ENCODE measurements around the gene RARB.

The RARB gene

DNA sequence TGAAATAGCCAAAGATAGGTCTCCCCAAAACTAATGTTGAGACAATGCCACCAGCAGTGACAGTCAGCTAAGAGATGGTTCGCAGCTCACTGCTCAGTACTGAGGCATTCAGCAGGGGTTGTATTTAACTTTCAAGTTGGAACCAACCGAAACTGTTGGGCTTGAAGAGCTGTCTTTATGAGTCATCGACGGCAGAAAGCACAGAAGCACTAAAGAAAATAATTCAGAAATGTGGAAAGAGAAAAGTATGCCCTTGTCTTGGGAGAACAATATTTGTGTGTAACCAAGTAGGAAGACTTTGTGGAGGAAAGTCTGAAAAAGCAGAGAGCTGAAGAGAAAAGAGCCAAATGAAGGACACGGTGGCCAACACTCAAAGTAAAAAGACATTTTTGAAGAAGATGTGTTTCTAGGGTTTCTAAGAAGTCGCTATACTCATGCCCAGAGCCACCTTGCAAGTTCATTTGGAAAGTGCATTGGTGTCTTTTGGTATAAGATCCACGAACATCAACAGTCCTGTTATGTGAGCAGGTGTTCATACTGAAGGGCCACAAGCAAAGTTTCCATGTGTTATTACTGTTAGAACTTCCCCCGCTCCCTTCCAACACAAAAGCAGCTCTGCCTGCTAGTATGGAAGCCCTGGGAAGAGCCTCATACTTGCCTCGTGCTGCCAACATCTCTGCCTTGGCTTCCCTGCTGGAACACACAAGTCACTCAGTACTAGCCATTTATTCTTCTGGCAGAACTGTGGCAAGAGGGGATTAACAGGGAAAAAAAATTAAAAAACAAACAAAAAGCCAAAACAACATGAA lies 4.1 kb upstream of the RARB start:
- FAIRE-seq, result no peak

DNA sequence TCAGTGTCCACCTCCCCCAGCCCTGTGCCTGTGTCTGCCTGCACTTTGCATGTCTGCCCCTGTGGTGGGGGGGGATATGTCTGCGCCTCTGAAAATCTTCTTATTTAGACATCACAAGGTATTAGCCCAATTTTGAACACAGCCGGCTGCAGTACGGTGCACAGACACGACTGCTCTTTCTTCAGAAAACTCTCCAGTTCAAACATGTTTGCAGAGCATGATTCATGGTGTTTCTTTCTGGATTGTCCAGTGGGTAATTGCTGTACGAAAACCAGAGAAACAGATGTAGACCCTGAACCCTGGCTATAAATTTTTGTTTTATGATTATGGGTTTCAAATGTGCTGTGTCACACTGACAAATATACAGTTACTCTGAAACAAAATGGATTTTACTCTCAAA lies 3.4 kb upstream of the RARB start:
- FAIRE-seq, result no peak

DNA sequence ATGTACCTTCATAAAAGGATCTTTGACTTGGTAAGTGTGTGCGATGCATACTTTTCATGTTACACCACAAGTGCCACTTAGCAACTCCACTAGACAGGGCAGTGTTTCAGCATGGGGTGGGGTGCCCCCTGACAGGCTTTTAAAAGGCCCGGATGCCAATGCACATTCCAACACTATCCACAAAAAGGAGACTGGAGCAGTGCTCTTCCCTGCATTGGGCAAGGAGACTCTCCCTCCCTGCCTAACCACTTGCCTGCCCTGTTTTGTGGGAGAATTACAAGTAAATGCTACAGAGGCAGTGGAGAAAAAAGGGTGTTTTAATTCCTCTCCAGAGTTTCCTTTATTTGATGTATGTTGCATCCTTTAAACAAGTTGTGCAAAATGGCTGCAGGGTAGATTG lies 1.7 kb upstream of the RARB start:
- FAIRE-seq, result no peak

DNA sequence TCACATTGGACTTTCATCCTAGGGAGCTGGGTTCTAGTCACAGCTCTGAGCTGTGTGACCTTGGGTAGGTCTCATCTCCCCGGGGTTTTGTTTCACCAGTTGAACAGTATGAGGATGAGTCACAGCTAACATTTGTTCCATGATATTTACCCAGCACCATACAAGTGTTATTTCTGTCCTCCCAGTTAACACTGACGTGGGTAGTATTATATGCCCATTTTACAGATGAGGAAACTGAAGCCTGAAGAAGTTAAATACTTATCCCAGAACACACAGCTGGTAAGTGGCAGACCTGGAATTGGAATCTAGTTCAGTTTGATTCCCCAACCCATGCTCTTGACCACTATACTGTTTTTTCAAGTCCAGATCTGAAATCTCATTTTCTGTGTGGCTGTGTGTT lies 908 bp upstream of the RARB start:
- no peak for FAIRE-seq

DNA sequence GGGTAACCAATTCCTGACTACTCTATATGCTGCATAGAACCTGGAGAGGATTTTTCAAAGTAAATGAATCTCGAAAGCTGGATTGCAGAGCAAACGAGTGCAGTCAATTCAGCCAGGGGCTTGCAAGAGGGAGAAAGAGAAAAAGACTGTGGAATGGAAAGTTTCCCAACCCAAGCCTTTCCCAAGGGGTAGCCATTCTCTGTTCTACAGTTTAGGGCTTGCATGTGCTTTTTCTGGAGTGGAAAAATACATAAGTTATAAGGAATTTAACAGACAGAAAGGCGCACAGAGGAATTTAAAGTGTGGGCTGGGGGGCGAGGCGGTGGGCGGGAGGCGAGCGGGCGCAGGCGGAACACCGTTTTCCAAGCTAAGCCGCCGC lies 511 bp upstream of the RARB start:
- FAIRE-seq, result no peak

DNA sequence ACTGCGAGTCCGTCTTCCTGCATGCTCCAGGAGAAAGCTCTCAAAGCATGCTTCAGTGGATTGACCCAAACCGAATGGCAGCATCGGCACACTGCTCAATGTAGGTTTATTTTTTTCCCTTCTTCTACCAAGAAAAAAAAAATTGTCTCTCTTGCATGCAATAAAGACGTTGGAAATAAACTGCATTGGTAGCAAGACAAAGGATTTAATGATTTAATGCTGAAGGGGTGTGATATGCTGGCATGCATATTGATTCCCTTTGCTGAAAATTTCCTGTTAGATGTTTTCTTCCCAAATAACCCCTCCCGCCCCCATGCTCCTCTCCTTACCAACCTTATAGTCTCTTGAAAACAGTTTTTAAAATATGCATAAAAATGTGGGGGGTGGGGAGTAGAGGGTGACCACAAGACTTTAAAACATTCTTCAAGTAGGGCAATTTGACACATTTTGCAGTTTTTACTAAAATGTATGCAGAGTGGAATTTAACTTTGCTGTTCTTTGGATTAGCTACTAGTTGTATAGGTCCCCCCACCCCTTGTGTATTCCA lies 799 bp downstream of the RARB start:
- FAIRE-seq, result no peak

DNA sequence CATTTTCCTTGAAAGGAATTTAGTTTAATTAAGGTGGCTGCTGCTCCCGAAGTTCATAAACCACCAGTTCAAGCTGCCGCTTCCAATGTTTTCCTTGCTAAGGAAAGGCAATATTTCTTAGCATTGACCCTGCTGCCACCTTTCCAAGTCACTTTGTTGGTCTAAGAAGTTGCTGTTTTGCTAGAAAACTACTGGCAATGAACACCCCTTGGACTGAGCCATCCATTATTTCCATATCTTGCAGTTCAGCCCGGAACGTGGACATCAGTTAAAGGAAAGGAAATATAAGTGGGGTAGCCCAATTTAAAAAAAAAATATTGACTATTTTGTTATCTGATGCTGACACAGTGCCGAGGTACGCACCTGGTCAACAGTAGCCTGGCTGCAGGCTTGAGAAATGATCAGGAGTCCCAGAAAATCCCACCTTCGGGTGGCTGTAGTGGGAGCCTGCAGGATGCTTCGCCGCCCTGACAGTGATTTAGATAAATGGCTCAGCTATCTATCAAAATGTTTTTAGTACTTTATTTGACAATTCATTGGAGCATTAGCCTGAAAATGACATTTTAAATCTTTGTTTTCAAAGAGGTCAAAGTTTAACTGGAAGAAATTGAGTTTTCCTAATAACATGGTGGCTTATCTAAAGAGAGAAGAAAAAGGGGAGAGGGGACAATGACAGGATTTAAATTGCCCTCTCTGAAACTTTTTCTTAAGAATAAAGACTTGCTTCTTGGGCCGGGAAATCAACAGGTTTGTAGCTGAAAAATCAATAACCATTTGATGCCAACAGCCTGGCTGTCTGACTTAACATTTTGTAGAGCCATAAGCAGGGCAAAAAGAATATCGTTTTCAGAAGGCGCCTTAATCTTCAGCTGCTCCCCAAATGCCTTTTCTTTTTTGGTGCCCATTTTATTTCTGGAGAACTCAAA lies 1.6 kb downstream of the RARB start:
- FAIRE-seq, result no peak

DNA sequence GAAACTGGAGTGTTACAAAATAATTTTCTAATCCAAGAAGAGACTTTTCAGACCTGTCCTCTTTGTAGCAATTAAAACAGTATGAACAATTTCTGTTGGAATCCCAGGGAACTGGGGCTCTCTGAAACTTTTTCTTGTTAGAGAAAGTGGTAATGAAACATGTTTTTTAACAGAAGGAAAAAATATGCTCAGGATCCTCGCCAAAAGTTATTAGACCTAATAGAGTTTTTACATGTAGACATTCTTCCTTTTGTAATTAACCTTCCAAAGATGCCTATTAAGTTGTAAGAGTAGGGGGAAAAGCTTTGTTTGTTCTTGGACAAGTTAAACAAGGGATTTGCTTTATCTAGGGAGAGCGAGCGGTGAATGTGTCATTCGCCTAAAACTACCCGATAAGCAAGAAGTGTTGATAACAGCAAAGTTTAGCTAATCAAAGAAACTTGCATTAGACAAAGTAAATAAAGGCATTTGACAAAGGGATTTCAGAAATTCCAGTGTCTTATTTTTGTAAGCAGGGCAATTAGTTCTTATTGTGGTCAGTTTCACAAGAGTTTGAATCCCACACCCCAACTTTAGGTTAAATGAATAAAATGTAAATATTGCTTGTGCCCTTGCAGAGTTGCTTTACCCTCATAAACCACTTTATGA lies 2.3 kb downstream of the RARB start:
- FAIRE-seq, result no peak

DNA sequence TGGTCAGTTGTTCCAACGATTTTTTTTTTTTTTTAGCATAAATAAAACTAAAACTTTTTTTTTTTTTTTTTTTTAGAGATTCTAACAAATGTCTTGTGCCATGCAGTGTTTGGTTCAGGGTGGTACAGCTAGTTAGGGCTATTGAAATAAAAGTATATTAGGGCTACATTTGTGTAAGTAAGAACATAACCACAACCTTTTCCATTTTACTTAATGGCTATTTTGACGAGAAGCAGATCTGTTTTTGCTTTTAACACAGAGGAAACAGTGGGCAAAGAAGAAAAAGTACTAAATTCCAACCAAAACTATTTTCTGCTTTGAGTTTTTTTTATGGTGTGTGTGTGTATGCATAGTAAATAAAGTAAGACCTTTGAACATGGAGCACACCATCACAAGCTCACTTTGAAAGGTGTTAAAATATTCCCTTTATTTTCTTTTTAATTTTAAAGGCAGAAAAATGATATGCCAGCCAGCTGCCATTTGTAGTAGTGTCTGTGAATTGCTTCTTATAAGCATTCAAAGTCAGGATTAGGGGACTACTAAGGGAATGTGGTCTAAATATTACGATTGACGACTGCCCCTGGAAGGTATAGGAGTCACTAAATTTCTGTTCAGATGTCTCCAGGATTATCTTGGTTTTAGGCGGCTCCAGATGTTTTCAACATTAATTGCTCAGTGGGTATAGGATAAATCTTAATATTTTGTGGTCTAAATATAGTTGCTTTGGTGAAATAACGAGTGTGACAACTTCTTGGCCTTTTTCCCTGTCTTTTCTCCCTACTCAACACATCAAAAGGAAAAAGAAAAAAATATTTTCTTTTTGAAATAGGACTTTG lies 3.1 kb downstream of the RARB start:
- FAIRE-seq, result no peak

DNA sequence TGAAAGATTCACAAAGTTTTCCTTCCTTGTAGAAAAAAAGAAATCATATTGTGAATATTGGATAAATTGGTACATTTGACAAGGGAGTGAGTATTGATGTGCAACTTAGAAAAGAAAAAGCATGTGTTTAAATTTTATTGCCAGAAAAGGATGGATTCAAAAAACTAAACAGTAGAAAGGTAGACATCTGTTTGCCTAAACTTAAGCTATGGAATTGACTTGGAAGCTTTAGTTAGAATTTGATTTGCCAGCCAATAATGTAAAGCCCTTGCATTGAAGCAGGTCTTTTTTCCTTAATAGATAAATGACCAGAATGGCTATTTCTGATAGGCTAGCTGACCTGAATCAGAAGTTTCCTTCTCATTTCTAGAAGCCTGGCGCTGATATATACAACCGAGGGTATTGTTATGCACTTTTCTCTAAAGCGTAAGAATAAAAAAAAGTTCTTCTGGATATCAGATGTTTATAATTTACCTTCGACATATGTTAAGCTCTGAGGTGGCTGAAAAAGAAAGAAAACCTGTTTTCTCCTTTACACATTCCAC lies 4.2 kb downstream of the RARB start:
- FAIRE-seq, result no peak

DNA sequence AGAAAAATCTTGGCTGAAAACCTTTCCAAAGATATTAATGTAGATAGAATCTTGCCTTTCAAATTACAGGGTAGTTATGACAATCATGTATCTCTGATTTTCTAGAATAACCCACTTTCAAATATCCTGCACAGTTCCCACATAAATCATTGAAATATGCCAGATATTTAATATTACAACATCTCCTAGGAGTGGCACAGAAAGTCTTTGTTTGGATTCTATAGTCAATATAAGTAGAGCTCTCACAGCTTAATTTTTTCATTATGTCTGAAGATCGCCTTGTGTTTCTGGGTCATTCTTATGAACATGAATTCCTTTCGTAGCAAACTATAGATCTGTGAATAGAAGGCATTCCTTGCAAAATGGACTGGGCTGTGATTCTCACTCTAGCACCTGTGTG lies 5.0 kb downstream of the RARB start:
- FAIRE-seq, result no peak

DNA sequence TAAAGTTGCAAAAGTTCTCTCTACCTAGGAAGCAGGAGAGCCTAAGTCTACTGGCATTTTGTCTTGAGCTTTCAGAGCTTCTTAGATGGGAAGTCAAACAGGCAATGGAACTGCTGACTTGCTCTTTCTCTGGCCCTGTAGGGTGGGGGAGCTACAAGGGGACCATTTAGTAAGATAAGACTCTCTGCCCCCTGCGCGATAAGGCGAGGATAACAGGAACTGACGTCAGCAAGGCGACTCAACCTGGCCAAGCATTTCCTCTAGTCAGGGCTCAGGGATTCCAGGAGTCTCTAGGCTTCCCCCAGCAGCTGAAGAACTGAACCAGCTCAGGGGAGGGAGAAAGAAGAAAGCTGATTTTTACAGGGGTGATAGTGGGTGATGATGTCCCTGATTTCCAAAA lies 5.8 kb downstream of the RARB start:
- FAIRE-seq, result no peak

DNA sequence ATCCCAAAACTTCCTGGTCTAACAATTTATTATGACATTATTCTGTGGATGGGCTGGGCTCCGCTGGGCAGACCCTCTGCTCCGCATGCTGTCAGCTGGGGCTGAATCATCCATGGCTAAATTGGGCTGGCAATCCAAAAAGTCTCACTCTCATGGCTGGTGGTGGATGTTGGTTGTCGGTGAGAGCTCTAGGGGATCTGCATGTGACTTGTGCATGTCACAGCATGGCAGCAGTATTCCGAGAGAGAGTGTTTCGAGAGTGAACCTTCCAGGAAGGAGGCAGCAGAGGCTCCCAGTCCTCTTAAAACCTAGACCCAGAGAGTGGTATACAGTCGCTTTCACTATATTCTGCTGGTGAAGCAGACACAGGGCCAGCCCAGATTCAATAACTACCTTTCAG lies 9.9 kb downstream of the RARB start:
- FAIRE-seq, result no peak

DNA sequence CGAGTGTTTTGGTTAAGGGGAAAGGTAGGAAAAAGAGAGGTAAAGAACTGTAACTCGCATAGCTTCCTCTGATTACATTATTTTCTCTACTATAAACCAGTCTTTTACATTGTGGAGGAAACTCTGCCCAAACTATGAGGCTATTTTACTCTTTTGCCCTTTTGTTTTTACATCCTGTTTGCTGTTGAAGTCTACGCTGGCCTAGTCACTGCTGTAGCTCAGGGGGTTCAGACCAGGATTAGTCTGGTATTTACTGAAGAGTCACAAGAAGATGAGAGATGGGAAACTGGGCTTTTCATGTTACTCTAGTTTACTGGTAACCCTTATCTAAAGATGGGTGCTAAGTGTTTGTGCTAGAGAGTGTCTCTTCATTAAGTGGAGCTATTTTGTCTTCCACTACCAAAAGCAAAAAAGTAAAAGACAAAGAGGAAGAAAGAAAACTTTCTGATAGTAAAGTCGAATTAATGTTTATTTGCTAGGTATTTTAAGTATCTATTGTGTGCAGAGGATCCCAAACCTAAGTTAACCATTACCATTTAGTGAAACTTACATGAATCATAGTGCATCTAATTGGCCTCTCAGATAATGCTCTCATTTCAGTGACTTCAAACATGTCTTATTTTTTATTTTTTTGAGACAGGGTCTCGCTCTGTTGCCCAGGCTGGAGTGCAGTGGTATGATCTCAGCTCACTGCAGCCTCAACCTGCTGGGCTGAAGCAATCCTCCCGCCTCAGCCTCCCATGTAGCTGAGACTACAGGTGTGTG lies 10.9 kb downstream of the RARB start:
- FAIRE-seq, result no peak

DNA sequence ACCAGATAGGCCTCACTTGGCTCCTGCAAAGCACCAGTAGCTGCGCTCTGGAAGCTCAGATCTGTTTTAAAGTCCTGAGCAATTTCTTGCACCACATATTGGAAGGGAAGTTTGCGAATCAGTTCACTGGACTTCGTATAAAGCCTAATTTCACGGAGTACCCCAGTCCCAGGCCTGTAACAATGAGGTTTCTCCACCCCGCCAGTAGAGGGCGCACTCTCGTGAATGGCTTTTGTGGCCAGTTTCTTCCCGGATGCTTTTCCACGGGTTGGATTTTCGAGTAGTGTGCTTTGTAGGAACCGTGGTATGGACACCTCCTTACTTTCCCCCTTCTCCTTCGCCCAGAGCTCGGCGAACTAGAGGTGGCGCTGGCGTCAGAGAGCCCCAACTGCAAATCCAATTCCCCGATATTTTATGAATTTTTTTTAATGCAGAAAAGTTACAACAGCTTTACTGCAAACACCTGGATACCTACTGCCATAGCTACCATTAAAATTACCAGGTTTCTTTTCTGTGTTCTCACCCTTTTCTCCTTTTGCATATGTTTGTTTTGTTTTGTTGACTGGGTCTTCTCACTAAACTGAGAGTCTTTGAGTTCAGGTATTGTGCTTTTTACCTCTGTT lies 13.3 kb downstream of the RARB start:
- FAIRE-seq, result no peak

DNA sequence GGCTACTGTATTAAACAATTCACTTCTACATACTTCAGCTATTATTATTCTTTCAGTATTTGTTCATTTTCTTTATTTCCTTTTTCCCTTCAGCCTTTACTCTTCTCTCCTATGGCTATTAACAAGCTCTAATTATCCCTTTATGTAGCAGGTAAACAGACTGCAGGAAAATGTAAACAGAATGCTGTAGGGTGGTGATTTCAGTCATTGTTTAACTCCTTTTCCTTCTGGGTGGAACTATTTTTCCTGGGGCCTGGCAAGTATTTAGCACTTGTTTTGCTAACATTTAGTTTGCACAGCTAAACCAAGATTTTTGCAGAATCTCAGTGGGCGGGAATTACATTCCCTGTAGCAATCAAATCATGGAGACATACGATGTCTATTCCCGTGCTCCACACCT lies 14.4 kb downstream of the RARB start:
- no peak for FAIRE-seq

DNA sequence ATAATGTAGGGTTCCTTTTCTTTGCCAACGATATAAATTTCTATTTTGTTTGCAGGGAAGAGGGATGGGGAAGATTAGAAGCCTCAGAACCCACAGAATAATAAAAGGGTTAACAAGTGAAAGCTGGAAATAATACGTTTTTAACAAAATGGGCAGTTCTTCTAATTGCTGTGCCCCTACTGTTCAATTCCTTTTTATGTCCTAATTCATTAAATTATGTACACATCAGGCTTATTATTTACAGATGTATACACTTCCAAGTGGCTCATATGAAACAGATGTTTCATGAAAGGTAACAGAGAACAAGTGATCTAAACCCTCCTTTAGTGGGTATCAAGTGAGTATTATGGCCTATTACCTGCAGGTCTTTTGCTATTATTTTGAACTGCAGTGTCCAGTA lies 16.2 kb downstream of the RARB start:
- FAIRE-seq, result no peak

DNA sequence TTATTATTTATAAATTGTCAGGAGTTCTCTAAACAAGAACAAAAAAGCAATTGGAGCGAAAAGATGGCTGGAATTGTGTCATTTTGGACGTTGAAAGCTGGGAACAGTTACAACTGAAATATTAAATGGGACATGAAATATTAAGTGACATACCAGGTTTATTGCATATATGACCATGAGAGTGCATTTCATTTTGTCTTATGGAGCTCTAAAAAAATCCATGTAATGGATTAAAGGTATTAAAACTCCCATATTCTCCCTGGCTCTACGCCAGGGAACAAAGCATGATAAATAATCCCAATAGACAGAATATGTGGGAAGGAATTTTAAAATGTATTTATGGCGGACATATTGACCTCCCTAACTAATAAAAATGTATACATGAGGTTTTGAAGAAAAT lies 17.7 kb downstream of the RARB start:
- no peak for FAIRE-seq

DNA sequence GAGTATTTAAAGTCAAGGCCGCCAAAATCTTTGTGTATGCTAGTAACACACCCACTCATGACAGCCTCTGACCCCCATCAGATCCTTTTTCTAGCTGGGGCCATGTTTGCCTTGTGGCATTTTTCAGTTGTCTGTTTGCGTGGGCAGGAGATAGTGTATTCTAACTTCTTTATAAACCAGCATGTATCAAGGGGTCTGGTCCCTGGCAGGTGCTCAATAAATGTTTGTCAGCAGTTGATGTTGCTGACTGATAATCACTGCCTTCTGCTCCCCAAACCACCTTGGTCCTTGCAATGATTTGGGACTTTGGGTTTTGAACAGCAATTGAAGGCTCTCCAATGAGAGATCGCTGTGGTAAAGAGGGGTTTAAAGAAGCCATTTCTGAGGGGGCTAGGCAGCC lies 19.2 kb downstream of the RARB start:
- no peak for FAIRE-seq

DNA sequence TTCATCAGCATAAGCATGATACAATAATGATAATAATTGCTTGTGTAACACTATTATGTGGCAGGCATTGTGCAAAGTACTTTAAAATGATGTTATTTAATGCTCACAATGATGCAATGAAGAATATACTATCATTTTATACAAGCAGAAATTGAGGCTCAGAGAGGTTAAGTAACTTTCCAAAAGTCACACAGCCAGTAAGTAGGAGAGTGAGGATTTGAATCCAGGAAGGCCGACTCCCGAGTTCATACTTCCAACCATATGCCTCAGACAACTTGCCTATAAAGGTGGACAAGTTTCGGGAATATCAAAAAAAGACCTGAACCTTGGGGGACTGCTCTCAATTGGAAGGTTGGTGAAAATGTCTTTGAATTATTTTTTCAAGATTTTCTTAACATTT lies 19.9 kb downstream of the RARB start:
- no peak for FAIRE-seq

Data from TTC549 (cell line).